ENCODE measurements around the gene CFDP1. TPM values are rescaled to one million over a fixed set of nuclear protein-coding genes. Genes with fewer than 3 reads are reported as not detected.

CFDP1 gene
- total RNA-seq, 2 experiments from 2014 or later: 42.4 to 43.7 TPM

DNA sequence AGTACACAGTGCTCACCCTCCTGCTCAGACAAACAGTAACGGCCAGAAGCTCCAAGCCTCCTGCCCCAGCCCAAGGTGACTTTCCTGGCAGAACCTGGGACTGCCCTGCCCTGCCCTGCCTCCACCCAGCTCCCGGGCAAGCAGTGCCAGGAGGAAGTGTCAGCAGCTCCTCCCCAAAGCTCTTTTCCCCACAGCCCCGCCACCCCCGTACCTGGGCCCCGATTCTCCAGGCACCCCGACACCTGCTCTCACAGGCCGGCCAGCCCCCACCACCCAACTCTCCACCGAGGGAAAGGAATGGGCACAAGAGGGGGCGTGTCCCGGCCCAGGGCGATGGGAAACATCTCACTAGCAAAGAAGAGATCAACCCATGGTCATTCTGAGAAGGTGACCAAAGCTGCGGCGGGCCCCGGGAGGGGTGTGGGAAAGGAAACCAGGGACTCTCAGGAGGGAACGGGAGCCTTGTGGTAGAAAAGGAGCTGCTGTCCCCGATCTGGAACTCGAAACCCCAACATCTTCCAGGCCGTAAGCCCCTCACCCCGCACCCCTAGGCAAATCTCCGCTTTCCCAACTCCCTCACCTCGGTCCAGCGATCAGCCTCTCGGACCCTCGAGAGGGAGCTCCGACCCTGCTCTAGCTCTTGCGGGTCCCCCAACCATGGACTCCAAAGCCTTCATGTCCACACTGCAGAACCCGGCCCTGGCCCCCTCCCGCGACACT, 183.1 kb downstream of the CFDP1 start:
- DNase-seq: no peak
- POLR2A ChIA-PET: no interaction called here
- H3K36me3 Mint-ChIP-seq (ENCODE audit: low read depth): no peaks in the 10 kb centered on the region
- peaks cover 2% of the 10 kb centered on the region for H3K4me1 Mint-ChIP-seq
- peak overlapping the region; percentile 36 for H3K27ac Mint-ChIP-seq
- CTCF ChIA-PET: interaction anchor here (2.2 kb wide), 1 partner anchor 16 kb away, joined by 9 read pairs; no protein-coding TSS in a partner anchor
- H3K4me3 Mint-ChIP-seq: no peak overlapping the region
- no peaks in the 10 kb centered on the region for H3K9me3 Mint-ChIP-seq
- H3K27me3 Mint-ChIP-seq: peaks cover 45% of the 10 kb centered on the region

DNA sequence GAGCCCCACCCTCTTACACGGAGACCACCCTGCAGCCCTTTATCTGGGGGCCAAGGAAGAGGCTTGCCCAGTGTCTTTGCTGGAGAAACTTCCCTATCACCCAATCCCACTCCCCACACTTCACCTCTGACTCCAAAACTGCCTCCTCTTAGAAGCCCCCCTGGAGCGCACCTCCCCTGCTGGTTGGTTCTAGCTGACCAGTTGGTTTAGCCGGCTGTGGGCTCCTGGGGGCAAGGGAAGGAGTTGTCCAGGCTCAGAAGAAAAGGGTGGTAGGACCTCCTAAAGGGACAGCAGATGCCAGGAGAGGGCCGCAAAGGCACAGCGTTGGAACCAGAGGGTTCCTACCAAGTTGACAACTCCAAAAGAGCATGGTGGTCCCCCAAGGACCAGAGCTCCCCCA, 183.9 kb downstream of the CFDP1 start:
- Mint-ChIP-seq H3K27me3 (peaks cover 38% of the 10 kb centered on the region), H3K36me3 (ENCODE audit: low read depth) (no peaks in the 10 kb centered on the region), H3K4me3 (no peak overlapping the region), H3K27ac (no peak overlapping the region), H3K4me1 (peaks cover 5% of the 10 kb centered on the region), H3K9me3 (no peaks in the 10 kb centered on the region)
- POLR2A ChIA-PET: no interaction called here
- CTCF ChIA-PET: interaction anchor here (2.2 kb wide), 1 partner anchor 16 kb away, joined by 9 read pairs; no protein-coding TSS in a partner anchor
- DNase-seq: no peak

DNA sequence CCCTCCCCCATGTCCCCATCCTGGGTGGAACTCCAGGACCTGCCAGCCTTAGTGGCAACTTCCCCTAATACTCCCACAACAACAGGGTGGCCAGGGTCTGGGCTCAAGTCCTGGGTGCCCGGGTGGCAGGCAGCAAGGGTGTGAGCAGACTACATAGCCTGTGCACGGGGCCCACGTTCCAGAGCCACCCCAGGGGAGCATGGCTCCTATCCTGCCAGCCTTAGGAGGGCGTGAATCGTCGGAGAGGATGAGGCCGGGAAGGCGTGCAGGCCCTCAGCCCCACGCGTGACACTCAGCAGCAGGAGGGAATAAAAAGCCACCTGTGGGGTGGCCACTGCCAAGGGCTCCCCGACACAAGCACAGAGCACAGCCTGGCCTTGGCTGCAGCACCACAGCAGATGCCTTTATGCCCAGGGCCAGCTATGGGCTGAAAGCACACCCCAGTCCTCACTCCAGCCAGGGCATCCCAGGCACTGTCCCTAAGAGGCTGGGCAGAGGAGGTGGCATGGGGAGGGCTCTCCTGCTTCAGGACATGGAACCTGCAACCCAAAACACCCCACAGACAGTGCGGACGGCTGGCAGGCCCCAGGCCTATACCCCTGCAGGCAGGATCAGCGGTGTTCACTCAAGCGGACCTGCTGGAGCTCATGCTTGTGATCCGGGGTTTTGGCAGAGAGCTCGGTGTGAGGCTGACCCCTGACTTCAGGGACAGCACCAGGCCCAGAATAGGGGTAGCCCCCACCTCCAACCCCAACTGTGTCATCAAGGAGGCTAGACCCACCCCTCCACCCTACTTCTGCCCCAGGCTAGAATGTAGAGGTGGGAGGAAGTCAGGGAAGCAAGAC, 184.5 kb downstream of the CFDP1 start:
- H3K27me3 Mint-ChIP-seq: peaks cover 36% of the 10 kb centered on the region
- ChIA-PET CTCF (interaction anchor here (2.2 kb wide), 1 partner anchor 15 kb away, joined by 9 read pairs; no protein-coding TSS in a partner anchor), POLR2A (no interaction called here)
- H3K9me3 Mint-ChIP-seq: no peaks in the 10 kb centered on the region
- no peak overlapping the region for H3K4me3 Mint-ChIP-seq
- no peaks in the 10 kb centered on the region for H3K36me3 Mint-ChIP-seq (ENCODE audit: low read depth)
- DNase-seq: no peak
- no peak overlapping the region for H3K27ac Mint-ChIP-seq
- peaks cover 5% of the 10 kb centered on the region for H3K4me1 Mint-ChIP-seq

DNA sequence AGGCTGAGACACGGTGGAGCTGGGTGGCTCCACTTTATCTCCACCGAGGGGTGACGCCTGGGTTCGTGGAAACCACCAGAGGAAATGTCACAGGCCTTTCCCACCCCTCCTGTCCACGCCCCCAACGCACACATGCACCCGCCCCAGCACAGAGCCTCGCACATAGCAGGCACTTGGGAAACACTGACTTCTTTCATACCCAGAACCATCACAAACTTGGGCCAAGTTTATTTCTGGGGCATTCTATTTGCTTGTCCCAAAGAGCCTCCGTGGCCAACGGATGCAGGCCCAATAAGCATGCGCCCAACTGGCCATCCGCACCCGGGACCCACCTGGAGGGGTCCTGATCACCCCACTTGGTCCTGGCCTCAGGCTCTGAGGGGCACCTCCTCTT, 185.2 kb downstream of the CFDP1 start:
- no peaks in the 10 kb centered on the region for H3K36me3 Mint-ChIP-seq (ENCODE audit: low read depth)
- ChIA-PET POLR2A (no interaction called here), CTCF (interaction anchor here (0.8 to 1.1 kb wide), 3 partner anchors 14 to 48 kb away, joined by 3 read pairs; no protein-coding TSS in a partner anchor)
- no peak for DNase-seq
- H3K4me3 Mint-ChIP-seq: no peak overlapping the region
- peaks cover 36% of the 10 kb centered on the region for H3K27me3 Mint-ChIP-seq
- H3K9me3 Mint-ChIP-seq: no peaks in the 10 kb centered on the region
- H3K27ac Mint-ChIP-seq: no peak overlapping the region
- peaks cover 5% of the 10 kb centered on the region for H3K4me1 Mint-ChIP-seq

DNA sequence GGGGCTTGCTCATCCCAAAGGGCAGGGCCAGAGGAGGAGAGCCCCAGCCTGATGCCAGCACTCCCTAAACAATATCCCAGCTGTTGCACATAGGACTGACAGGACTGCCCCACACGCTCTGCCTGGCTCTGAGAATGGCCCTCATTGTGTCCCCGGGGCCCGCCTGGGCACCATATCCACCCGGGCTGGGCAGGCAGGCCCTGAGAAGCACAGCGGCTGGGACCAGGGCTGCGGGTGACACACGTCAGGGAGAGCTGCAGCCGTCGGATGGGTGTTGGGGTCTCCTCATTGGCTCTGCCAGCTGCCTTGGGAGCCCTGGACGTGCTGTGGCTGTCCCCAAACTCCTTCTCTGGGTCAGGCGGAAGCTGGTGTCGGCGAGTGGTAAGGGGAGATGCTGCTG, 186.1 kb downstream of the CFDP1 start:
- CTCF ChIA-PET: interaction anchor here (0.8 to 1.1 kb wide), 3 partner anchors 13 to 47 kb away, joined by 3 read pairs; no protein-coding TSS in a partner anchor
- Mint-ChIP-seq H3K27me3 (peaks cover 30% of the 10 kb centered on the region), H3K4me3 (no peak overlapping the region)

DNA sequence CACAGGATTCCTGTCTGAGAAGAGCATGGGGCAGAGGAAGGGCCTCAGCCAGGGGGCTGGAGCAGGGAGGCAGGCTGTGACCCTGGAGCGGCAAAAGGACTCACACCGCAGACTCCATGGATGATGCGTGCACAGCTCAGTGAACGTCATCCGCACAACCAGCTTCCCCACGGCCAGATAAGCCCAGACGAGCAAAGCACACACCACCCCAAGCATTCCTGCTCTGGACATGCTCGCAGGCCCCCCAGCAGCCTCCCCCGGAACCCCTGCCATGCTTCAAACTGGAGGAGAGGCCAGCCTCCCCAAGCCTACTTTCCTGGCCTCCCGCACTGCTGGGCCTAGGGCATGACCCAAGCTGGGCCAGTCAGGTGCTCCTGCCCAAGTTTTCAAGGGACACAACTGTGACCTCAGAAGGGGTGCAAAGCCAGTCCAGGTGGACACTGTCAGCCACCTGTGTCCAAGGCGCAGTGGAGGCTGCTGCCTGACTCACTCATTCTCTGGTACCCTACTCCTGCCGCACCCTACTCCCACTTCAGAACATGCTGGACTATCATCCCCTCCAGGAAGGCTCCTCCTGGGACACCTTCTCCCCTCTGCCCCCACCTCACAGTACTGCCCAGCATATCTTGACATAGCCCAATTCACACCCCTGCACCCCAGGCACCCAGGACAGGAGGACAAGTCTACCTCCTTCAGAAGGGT, 186.6 kb downstream of the CFDP1 start:
- ChIA-PET POLR2A (no interaction called here), CTCF (no interaction called here)
- Mint-ChIP-seq H3K27me3 (peaks cover 24% of the 10 kb centered on the region), H3K27ac (no peak overlapping the region), H3K4me3 (no peak overlapping the region), H3K4me1 (peaks cover 3% of the 10 kb centered on the region), H3K36me3 (ENCODE audit: low read depth) (no peaks in the 10 kb centered on the region), H3K9me3 (no peaks in the 10 kb centered on the region)
- no peak for DNase-seq

More for the DNA sequence above, 186.1 kb downstream of the CFDP1 start:
- no peak overlapping the region for H3K27ac Mint-ChIP-seq
- no peak for DNase-seq
- no peaks in the 10 kb centered on the region for H3K9me3 Mint-ChIP-seq
- peaks cover 5% of the 10 kb centered on the region for H3K4me1 Mint-ChIP-seq
- H3K36me3 Mint-ChIP-seq (ENCODE audit: low read depth): no peaks in the 10 kb centered on the region
- POLR2A ChIA-PET: no interaction called here

DNA sequence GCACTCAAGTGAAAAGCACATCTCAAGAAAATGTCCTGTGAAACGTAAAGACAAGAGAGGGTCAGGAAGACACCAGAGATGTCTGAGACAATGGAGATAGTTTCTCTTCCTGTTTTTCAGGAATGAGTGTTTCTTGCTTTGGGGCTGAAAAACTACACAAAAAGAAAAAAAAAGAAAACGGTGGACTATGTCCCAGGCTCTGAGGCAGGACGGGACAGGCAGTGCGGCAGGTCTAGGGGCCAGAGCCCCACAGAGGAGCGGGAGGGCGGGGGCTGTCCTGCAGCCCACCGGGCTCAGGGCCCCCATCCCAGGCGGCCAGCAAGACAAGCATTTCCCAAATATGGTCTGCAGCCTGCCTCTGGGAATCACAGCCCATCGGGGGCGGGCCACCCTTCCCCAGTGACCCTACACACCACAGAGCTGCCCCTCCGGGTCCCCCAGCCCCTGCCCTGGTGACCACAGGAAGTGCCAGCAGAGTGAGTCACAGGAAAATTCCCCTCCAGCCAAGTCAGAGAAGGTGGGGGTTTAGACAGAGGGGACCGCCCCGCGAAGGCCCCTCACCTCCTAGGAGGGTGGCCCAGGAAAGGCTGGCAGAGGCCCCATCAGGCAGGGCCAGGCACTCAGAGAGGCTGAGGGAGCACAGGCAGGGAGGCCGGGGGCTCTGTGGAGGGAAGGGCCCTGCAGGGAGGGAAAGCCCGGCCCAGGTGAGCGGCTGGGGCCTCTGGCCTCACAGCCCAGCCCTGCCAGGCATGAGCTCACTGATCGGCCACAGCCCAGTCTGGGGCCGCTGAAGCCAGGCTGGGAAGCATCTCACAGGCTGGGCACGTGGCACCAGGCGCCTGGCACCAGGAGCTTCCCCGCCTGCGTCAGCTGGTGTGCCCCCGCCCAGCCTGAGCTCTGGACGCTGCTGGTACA, 188.2 kb downstream of the CFDP1 start:
- ChIA-PET POLR2A (no interaction called here), CTCF (no interaction called here)
- H3K36me3 Mint-ChIP-seq (ENCODE audit: low read depth): no peaks in the 10 kb centered on the region
- no peak overlapping the region for H3K4me3 Mint-ChIP-seq
- H3K9me3 Mint-ChIP-seq: no peaks in the 10 kb centered on the region
- no peak for DNase-seq
- peaks cover 19% of the 10 kb centered on the region for H3K27me3 Mint-ChIP-seq
- peaks cover 3% of the 10 kb centered on the region for H3K4me1 Mint-ChIP-seq
- no peak overlapping the region for H3K27ac Mint-ChIP-seq

DNA sequence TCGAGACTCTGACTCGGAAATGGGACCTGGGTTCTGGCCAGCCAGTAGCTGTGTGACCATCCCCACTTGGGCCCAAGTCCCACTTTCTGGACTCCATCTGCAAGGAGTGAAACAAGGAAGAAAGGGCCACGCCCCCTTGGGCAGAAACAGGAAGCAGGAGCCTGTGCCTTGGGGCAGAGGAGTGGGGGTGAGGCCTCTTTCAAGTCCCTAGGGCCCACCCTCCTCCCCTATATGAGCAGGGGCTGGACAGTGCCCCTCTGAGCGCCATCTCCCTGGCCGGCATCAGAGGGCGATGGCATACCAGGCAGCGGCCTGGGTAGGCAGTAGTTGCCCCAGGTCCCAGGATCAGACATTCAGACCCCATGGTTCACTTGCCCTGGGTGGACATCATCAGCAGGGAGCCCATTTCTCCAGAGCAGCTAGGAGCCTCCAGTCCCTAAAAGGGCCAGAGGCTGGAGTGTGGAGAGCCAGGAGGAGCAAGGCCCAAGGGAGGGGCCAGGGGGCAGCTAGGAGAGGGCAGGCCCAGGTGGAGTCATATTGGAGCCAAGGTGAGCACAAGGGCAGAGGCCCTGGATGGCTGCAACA, 189.0 kb downstream of the CFDP1 start:
- ChIA-PET CTCF (no interaction called here), POLR2A (no interaction called here)
- Mint-ChIP-seq H3K27ac (no peak overlapping the region), H3K36me3 (ENCODE audit: low read depth) (no peaks in the 10 kb centered on the region), H3K9me3 (no peaks in the 10 kb centered on the region), H3K4me1 (peaks cover 3% of the 10 kb centered on the region), H3K27me3 (peaks cover 15% of the 10 kb centered on the region), H3K4me3 (no peak overlapping the region)
- no peak for DNase-seq

Other genes starting within 250 kb of the CFDP1 start
- gene CTRB2, start 226.3 kb downstream of the CFDP1 start, total RNA-seq: not detected
- gene CTRB1, start 214.5 kb downstream of the CFDP1 start, total RNA-seq: not detected
- gene BCAR1, start 181.9 kb downstream of the CFDP1 start, total RNA-seq: under 1 TPM in 1 of 2 experiments, not detected in 1; 0.04 TPM
- 10 to 100 TPM; 35.1 to 36.3 TPM for gene TMEM170A, start 31.2 kb upstream of the CFDP1 start, total RNA-seq
- not detected for gene CHST6, start 61.9 kb upstream of the CFDP1 start, total RNA-seq
- gene CHST5, start 102.6 kb upstream of the CFDP1 start, total RNA-seq: under 1 TPM in 1 of 2 experiments, not detected in 1; 0.06 TPM
- 1 to 10 TPM; 1.9 to 2.2 TPM for gene TMEM231, start 122.7 kb upstream of the CFDP1 start, total RNA-seq
- 10 to 100 TPM; 60.7 to 66.2 TPM for gene GABARAPL2, start 132.9 kb upstream of the CFDP1 start, total RNA-seq
- gene ADAT1, start 189.8 kb upstream of the CFDP1 start, total RNA-seq: 10 to 100 TPM; 60.3 to 66.1 TPM
- 100 to 1,000 TPM; 185 to 207 TPM for gene KARS1, start 214.2 kb upstream of the CFDP1 start, total RNA-seq
- 10 to 100 TPM; 69.2 to 70.1 TPM for gene TERF2IP, start 214.3 kb upstream of the CFDP1 start, total RNA-seq
- not detected for gene CPHXL2, start 243.5 kb upstream of the CFDP1 start, total RNA-seq